Stimulated activated CD8-positive, alpha-beta memory T cell treated with anti-CD3 and anti-CD28 coated beads, Interleukin-15, amount 100 ng/mL, for 1 hour (primary cell): ENCODE results near the gene SERPINB4.

Experiments used
- DNase-seq: peaks from one replicate; pipeline ENCODE4 v3.0.0-alpha.2; 2020; ENCODE audit warnings: low read depth

The SERPINB4 gene

DNA sequence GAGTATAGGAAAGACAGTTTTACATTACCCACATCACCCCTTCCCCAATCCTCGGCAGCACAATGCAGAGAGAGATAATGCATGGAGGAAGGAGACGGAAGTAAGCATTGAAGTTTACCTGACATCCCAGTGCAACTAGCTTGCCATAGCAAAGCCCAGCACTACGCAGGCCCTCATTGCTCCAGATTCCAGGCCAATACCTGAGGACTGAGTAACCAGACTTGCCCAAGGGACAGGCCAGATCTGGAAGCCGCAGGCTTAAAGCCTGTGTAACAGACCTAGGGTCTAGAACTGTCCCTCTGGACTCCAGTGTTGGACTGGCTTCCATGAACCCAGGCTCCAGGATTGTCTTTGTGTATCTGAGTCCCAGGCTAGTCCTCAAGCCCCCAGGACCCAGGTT lies 17.6 kb downstream of the SERPINB4 start:
- DNase-seq: no peak

DNA sequence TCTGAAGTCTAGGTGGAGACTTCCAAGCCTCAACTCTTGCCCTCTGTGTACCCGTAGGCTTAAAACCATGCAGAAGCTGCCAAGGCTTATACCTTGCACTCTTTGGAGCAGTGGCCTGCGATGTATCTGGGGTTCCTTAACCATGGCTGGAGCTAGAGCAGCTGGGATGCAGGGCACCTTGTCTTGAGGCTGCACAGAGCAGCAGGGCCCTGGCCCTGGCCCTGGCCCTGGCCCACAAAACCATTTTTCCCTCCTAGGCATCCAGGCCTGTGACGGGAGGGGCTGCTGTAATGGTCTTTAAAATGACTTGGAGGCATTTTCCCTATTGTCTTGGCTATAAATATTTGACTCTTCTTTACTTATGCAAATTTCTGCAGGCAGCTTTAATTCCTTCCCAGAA lies 19.2 kb downstream of the SERPINB4 start:
- DNase-seq: no peak

DNA sequence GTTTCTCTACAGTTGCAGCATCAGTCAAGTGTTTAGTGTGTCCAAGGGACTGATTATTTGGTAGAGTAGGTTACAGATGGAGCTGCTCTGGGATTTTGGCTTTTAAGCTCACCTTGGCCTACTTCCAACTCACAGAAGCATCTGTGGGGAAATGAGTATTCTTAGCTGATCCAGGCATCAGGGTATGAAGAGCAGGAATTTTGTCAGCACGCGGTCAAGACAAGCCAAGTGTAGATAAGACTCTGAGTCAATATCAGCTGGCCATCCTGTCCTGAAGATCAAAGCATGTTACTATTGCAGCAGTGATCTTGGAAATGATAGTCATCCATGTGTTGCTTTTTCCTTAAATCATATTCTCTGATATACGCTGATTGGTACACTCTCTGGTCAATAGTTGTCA lies 24.4 kb downstream of the SERPINB4 start:
- no peak for DNase-seq

DNA sequence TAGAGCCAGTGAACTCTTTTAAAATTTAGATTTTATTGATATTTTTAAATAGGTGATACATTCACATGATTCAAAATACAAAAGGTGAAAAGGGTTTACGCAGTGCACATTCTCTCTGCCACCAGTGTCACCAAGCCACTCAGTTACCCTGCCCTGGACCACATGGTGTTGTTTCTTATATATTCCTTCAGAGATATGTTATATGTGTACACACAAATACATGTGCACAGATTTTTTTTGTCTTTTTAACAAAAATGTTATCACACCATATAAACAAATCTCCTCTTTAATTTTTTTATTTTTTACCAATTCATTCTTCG lies 26.2 kb downstream of the SERPINB4 start:
- DNase-seq: no peak

DNA sequence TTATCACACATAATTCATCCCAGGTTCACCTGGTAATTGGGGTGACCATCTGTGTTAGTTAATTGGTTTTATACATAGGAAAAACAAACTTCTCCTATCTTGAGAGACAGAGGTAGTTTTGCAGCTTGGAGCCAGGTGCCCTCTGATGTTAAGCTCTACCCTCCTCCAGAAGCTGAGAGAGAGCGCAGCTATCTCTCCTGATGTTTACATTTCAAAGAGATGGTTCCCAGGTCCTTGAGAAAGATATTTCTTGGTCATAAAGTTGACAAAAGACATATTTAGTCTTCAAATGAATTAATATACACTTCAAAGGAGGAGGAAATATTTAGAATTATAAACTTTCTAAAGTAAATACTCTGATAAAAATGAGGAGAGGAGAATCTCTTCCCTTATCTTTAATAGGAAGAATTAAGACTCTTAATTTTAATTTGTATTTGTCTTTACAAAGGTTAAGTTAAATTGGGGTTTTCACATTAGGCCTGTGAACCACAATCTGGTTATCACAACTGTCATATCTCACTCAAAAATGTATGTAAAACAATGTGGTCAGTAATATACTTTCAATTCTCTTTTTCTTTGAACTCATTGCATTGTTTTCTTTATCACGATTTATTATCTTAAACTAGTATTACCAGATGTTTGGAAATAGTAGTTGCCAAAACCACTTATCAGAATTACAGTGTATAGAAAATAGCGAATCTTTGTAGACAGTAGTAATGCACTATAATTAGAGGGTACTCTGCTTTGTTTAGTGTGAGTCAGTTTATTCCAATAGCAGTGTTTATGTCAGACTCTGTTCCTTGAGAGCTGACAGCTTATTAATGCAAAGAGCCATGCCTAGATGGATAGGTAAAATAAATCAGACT lies 26.8 kb downstream of the SERPINB4 start:
- no peak for DNase-seq

DNA sequence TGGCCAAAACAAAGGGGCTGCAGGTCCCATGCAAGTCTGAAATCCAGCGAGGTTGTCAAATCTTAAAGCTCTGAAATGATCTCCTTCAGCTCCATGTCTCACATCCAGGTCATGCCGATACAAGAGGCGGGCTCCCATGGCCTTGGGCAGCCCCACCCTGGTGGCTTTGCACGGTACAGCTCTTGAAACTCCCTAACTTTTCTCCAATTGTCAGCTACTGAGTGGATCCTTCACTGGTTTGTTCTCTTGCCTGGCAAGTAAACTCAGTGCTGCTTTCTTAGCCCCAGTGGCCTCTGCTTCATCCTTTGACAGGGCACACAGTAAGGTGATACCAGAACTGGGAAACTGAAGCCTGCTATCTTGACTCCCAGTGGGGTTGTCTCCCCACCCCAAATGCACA lies 30.6 kb downstream of the SERPINB4 start:
- no peak for DNase-seq

DNA sequence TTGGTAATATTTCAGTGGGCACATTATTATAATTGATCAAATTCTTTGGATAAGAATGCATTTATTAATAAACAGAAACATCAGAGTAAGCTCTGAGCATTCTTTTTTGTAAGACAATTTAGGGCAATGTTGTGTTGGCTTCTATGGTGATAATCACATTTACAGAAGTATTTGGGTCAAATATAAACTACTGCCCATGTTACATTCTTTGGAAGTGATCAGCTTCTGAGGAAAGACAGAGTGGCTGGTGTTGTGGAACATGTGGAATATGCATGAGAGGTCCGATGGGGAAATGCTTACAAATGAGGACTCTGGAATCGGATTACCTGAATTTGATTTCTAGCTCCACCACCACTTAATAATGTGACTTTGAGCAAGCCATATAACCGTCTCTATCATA lies 37.5 kb downstream of the SERPINB4 start:
- no peak for DNase-seq

DNA sequence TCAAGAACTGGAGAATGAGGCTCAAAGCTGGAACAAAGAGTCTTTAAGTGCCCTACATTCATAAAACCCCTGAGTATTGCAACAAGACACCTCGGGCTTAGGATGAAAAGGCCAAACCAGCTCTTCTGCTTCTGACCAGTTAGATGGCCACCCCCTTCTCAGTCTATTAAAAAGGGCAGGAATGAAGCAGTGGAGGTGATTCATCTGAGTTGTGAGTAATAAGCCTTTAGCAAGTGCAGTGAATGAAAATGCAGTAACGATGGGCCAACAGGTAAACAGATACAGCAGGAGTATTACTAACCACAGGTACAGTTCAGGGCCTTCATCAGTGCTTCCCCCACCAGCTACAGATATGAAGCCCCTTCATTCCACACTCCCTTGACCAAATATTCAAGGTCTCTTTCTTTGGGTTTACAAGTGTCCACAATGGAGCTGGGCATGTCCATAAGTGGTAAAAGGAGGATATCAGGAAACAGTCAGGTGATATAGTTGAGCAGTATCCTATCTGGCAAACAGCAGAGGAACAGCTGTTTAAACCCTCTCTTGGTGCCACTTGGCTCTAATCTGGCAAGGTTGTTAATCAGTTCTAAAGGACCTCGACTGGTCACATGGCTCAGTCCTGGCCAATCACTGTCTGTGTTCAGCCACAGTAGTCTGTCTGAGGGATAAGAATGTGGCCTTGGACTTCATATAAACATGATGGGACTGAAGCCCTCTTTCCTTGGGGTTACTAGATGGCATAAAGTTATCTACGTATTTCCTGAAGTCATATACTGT lies 39.1 kb downstream of the SERPINB4 start:
- no peak for DNase-seq

DNA sequence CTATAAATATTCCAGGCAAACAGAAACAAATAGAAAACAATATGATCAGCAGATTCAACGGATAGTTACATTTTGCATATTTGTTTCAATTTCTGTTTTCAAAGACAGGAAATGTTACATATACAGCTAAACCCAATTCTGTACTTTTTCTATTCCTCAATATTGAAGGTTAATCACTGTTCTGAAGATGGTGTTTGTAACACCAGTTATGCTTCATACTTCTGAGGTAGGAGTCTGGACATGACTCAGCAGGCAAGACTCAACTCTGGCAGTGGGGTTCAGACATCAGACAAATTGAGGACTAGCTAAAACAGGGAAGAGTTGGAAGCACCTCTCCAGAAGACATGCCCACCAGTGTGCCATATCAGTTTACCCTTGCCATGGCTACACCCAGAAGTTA lies 40.3 kb downstream of the SERPINB4 start:
- no peak for DNase-seq

DNA sequence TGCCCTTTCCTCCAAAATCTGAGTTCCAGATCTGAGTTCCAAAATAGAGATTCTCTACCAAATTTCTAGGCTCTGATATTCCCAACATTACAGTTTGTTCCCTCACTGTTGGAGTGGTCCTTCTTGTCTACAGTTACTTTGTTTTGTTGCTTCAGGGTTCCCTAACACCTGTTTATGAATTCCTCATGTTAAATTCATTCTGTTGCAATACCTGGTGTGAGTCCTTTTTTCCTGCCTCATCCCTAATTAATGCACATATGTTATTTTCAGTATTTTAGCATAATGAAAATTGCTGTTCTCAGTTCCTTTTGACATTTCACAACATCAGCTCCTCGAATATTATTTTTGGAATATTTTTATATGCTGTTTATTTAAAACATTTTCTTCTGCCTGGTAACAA lies 40.7 kb downstream of the SERPINB4 start:
- no peak for DNase-seq

DNA sequence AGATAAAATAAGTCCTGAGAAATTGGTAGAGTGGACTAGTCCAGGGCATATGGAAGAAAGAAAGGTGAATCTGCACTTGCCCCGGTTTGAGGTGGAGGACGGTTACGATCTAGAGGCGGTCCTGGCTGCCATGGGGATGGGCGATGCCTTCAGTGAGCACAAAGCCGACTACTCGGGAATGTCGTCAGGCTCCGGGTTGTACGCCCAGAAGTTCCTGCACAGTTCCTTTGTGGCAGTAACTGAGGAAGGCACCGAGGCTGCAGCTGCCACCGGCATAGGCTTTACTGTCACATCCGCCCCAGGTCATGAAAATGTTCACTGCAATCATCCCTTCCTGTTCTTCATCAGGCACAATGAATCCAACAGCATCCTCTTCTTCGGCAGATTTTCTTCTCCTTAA lies 47.1 kb downstream of the SERPINB4 start:
- DNase-seq: no peak

DNA sequence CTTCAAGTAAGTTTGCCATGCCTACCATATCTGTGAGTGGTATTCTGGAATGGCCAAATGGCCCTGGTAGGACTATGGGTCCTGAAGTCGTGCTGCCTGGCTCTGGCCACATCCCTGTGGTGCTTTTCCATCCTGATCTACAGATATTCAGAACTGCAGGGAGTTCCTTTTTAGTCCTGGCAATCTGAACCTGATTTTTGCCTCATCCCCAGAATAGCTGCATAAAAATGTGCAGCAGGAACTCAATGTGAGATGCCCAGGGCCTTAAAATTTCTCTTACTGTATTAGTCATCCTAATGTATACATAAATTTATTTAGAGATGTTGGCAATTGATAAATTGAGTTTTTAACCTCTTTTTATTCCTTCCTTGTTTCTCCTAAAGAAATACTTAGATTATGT lies 51.6 kb downstream of the SERPINB4 start:
- no peak for DNase-seq

DNA sequence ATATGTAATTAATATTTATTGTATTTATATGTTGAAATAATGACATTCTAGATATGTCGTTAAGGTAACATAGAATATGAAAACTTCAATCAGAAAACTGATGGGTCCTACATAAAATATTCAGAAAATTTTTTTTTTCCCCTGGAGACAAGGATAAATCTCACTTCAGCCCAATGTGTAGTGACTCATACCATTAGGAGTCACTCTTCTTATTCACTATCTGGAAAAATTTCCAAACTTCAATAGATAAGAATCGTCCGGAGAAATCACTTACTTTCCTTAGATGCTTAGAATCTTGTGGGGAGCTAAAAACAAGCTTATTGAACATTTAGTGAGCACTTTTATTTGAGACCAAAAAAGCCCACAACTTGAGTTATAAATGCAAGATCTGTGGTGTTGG lies 52.3 kb downstream of the SERPINB4 start:
- no peak for DNase-seq

DNA sequence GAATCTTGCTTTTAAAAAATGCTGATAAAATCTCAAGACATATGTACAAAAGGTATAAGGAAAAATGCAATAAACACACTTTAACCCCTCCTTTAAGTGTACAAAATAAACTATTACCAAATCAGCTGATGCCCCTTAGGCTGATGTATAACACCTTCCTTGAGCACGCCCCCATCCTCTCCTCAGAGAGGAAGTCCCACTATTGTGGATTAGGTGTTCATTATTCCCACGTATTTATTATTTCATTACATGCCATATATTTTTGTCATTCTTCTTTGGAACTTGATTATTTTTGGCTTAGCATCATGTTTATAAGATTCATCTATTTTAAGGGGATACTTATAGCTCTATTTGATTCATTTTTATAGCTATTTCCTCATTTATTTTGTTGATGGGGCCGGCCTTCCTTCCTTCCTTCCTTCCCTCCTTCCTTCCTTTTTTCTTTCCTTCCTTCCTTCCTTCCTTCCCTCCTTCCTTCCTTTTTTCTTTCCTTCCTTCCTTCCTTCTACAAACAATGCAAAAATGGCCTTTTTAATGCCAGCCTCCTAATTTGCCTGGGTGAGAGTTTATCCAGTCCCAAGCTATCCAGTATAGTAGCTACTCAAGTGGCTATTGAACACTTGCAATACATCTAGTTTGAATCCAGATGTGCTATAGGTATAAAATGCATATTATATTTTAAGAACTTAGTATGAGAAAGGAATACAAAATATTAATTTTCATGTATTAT lies 52.9 kb downstream of the SERPINB4 start:
- no peak for DNase-seq

DNA sequence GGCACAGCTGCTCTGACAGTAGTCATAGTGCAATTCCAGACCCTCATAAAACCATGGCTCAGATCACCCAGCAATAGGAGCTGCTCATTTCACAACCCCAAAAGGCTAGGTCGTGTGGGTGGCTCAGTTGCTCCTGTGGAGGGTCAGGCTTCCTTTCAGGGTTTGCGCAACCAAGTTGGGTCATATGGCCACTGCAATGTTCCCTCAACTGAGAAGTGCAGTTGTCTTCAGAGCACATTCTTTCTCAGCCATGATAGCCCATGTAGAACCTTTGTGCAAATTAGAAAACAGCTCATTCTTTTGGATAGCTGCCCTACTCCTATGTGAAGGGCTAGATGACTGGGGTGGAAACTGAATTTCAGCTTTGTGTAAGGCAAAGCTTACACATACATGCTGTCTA lies 53.7 kb downstream of the SERPINB4 start:
- no peak for DNase-seq

DNA sequence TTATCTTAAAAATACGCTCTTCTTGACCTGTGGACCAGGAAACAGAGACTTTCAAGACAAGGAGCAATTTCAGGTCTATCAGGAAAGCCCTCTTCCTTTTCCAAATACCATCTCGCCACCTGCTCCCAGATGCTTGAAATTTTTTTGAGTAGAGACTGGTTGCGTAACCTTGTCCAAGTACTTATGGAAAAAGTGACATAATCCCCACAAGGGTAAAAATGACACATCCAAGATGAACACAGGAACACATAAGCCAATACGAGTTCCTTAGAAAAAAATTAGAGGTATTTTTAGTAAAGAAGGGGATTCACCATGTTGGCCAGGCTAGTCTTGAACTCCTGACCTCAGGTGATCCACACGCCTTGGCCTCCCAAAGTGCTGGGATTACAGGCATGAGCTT lies 55.1 kb downstream of the SERPINB4 start:
- DNase-seq: no peak
